IMR-90 (cell line): ENCODE data around the gene C1QTNF1. TPM values are rescaled to one million over a fixed set of nuclear protein-coding genes. Genes with fewer than 3 reads are reported as not detected.

Source experiments
- ATAC-seq: fragments of 200-7000 bp; cut with Tn5 transposase; 2 replicates; pipeline ENCODE4 v1.9.1; 2020; ENCODE audit warnings: low read depth, mild to moderate bottlenecking, moderate library complexity
- BruUV-seq: library from RNA; stranded (reverse); fragments of 400-500 nt; replicated peaks from 2 replicates; lab custom pipeline; 2021; lab: Mats Ljungman, UMichigan
- CTCF ChIA-PET: fragments of 300-600 bp; formaldehyde crosslinking; extraction: SDS; loops from one replicate; lab custom pipeline; 2021; ENCODE audit warnings: antibody characterized with exemption; lab: Yijun Ruan, JAX
- POLR2A ChIA-PET: fragments of 300-600 bp; sonication (Branson Sonifier 250); formaldehyde crosslinking; loops from one replicate; lab custom pipeline; 2022; ENCODE audit warnings: antibody characterized with exemption; ENCODE audit not compliant: unreplicated experiment; lab: Charles Lee
- DNase-seq: peaks from one replicate; pipeline ENCODE4 v3.0.0; 2013
- H2AFZ ChIP-seq: replicated peaks from 2 replicates; pipeline ENCODE3; 2013; ENCODE audit warnings: low read length, mild to moderate bottlenecking; ENCODE audit not compliant: poor library complexity
- H2AK5ac ChIP-seq: 2 replicates; pipeline ENCODE4 v1.6.1; 2013; ENCODE audit warnings: low read depth, low read length, inconsistent platforms
- H2AK9ac ChIP-seq: replicated peaks from 2 replicates; pipeline ENCODE3; 2013; ENCODE audit warnings: mild to moderate bottlenecking, low read depth, low read length, moderate library complexity; ENCODE audit not compliant: poor library complexity
- H2BK120ac ChIP-seq: 2 replicates; pipeline ENCODE4 v1.6.1; 2013; ENCODE audit warnings: low read depth, low read length, inconsistent platforms
- H2BK15ac ChIP-seq: 3 replicates; pipeline ENCODE4 v1.6.1; 2013; ENCODE audit warnings: low read depth, low read length, inconsistent platforms
- H2BK20ac ChIP-seq: 2 replicates; pipeline ENCODE4 v1.6.1; 2013; ENCODE audit warnings: low read depth, mild to moderate bottlenecking, inconsistent platforms, low read length, moderate library complexity
- H2BK5ac ChIP-seq: 2 replicates; pipeline ENCODE4 v1.6.1; 2013; ENCODE audit warnings: mild to moderate bottlenecking, low read depth, low read length, inconsistent platforms; ENCODE audit not compliant: poor library complexity, severe bottlenecking
- H3K14ac ChIP-seq: replicated peaks from 2 replicates; pipeline ENCODE4 v1.6.1; 2013; ENCODE audit warnings: low read depth, low read length, inconsistent platforms
- H3K18ac ChIP-seq: 2 replicates; pipeline ENCODE4 v1.6.1; 2013; ENCODE audit warnings: low read depth, low read length, control low read depth
- H3K23ac ChIP-seq: 2 replicates; pipeline ENCODE4 v1.6.1; 2013; ENCODE audit warnings: low read depth, low read length, inconsistent platforms
- H3K27ac ChIP-seq: 2 replicates; pipeline ENCODE4 v1.5.1; 2013; ENCODE audit warnings: mild to moderate bottlenecking, control low read depth, low read length; ENCODE audit not compliant: insufficient read depth
- H3K27me3 ChIP-seq: 2 replicates; pipeline ENCODE4 v1.6.1; 2013; ENCODE audit warnings: low read length; ENCODE audit not compliant: control insufficient read depth, insufficient read depth
- H3K36me3 ChIP-seq: 2 replicates; pipeline ENCODE4 v1.6.1; 2013; ENCODE audit warnings: low read length, mixed read lengths; ENCODE audit not compliant: control insufficient read depth, insufficient read depth
- H3K4ac ChIP-seq: 2 replicates; pipeline ENCODE4 v1.6.1; 2013; ENCODE audit warnings: low read depth, low read length, inconsistent platforms
- H3K4me1 ChIP-seq: 2 replicates; pipeline ENCODE4 v1.6.1; 2013; ENCODE audit warnings: low read length, mixed read lengths; ENCODE audit not compliant: control insufficient read depth, insufficient read depth
- H3K4me2 ChIP-seq: 2 replicates; pipeline ENCODE4 v1.6.1; 2013; ENCODE audit warnings: low read depth, mild to moderate bottlenecking, control low read depth, low read length, moderate library complexity
- H3K4me3 ChIP-seq: 2 replicates; pipeline ENCODE4 v1.5.1; 2013; ENCODE audit warnings: low read depth, mild to moderate bottlenecking, control low read depth, low read length, moderate library complexity; ENCODE audit not compliant: insufficient read depth
- H3K56ac ChIP-seq: 2 replicates; pipeline ENCODE4 v1.6.1; 2013; ENCODE audit warnings: low read length, inconsistent platforms; ENCODE audit not compliant: insufficient read depth; ENCODE audit errors: extremely low read depth
- H3K79me1 ChIP-seq, 2 experiments: 2 replicates each; pipeline ENCODE4 v1.6.1; 2013; ENCODE audit warnings: low read length in 2 of 2, inconsistent platforms in 1 of 2, low read depth in 1 of 2
- H3K9ac ChIP-seq: 2 replicates; pipeline ENCODE4 v1.6.1; 2013; ENCODE audit warnings: low read depth, low read length, control low read depth
- H3K9me1 ChIP-seq: 2 replicates; pipeline ENCODE4 v1.6.1; 2013; ENCODE audit warnings: low read length, inconsistent platforms; ENCODE audit not compliant: insufficient read depth
- H3K9me3 ChIP-seq: 2 replicates; pipeline ENCODE4 v1.6.1; 2013; ENCODE audit warnings: low read length; ENCODE audit not compliant: control insufficient read depth, insufficient read depth
- H4K20me1 ChIP-seq: 2 replicates; pipeline ENCODE4 v1.6.1; 2013; ENCODE audit warnings: low read length, inconsistent platforms; ENCODE audit not compliant: insufficient read depth
- H4K5ac ChIP-seq: 2 replicates; pipeline ENCODE4 v1.6.1; 2013; ENCODE audit warnings: mild to moderate bottlenecking, low read depth, low read length, control low read depth
- H4K8ac ChIP-seq, 2 experiments: 2 replicates each; pipeline ENCODE4 v1.6.1; 2013; ENCODE audit warnings: low read depth in 2 of 2, low read length in 2 of 2, control low read depth in 1 of 2, inconsistent platforms in 1 of 2
- H4K91ac ChIP-seq: 2 replicates; pipeline ENCODE4 v1.6.1; 2013; ENCODE audit warnings: low read depth, low read length, inconsistent platforms; ENCODE audit not compliant: insufficient read depth
- BHLHE40 ChIP-seq: fragments of 150-350 bp; IDR thresholded peaks from 2 replicates; pipeline ENCODE4 v1.6.1; 2016; ENCODE audit warnings: mild to moderate bottlenecking, low read depth, low read length
- FOS ChIP-seq: fragments of 150-350 bp; IDR thresholded peaks from 2 replicates; pipeline ENCODE4 v1.6.1; 2016; ENCODE audit warnings: low read depth, low read length
- MXI1 ChIP-seq: IDR thresholded peaks from 2 replicates; pipeline ENCODE4 v1.6.1; 2012; ENCODE audit warnings: low read depth, mild to moderate bottlenecking, low read length, moderate library complexity, borderline replicate concordance
- POLR2A ChIP-seq: IDR thresholded peaks from 2 replicates; pipeline ENCODE4 v1.6.1; 2012; ENCODE audit warnings: mild to moderate bottlenecking, low read depth, low read length
- RAD21 ChIP-seq: IDR thresholded peaks from 2 replicates; pipeline ENCODE4 v1.6.1; 2012; ENCODE audit warnings: low read length, improper control_type of control experiment
- RFX5 ChIP-seq: IDR thresholded peaks from 2 replicates; pipeline ENCODE4 v1.8.0; 2012; ENCODE audit warnings: low read depth, mild to moderate bottlenecking, low read length, moderate library complexity
- SMC3 ChIP-seq: fragments of 150-350 bp; IDR thresholded peaks from 2 replicates; pipeline ENCODE4 v1.6.1; 2016; ENCODE audit warnings: low read depth, mild to moderate bottlenecking, antibody characterized with exemption, low read length, moderate library complexity
- WGBS, 2 experiments: methylation state at CpG; one replicate each; pipeline versions ENCODE4 v1.1.5 to v1.1.7; 2013; ENCODE audit warnings: missing lambda C conversion rate in 2 of 2; ENCODE audit not compliant: insufficient read length in 1 of 2; ENCODE audit errors: extremely low coverage in 2 of 2; 5-methylcytosine and 5-hydroxymethylcytosine counted together
- dilution Hi-C: fragments of 300-500 bp; cut with HindIII; formaldehyde crosslinking; loops from one replicate; pipeline ENCODE4 v1.14.3; 2018; ENCODE audit warnings: low sequenced_read_pairs; ENCODE audit not compliant: unreplicated experiment
- in situ Hi-C: fragments of 300-500 bp; cut with MboI; formaldehyde crosslinking; loops from 3 replicates; pipeline ENCODE4 v1.14.3; 2019; ENCODE audit warnings: low sequenced_read_pairs, inconsistent platforms, mixed read lengths
- intact Hi-C: fragments of 100-400 bp; cut with micrococcal nuclease; formaldehyde crosslinking; loops from 2 replicates; pipeline ENCODE4 v1.10.0; 2022
- polyA plus RNA-seq, 3 experiments: library from polyadenylated mRNA; depleted of rRNA; stranded (reverse); fragments of >200 nt; gene quantifications; 2 replicates each; pipeline ENCODE4 v1.2.3, GENCODE V29; 2012; ENCODE audit warnings: low replicate concordance in 1 of 3
- total RNA-seq: library from RNA; depleted of rRNA; stranded (reverse); fragments of >200 nt; gene quantifications from 2 replicates; pipeline ENCODE4 v1.2.3, GENCODE V29; 2012
- TF ChIP-seq, protein P1 (sequence below): fragments of 150-350 bp; IDR thresholded peaks from 2 replicates; pipeline ENCODE4 v1.6.1; 2017; ENCODE audit warnings: mild to moderate bottlenecking, antibody characterized with exemption, low read length, low read depth

The C1QTNF1 gene
- total and polyA plus RNA-seq, 2 of the 4 experiments (the other 2 are of a cell fraction) = 3.4 to 8.4 TPM

- no peak for TF ChIP-seq FOS
- TF ChIP-seq MXI1 = no peak
- TF ChIP-seq SMC3 = no peak
- TF ChIP-seq RFX5 = no peak
- TF ChIP-seq, protein P1, sequence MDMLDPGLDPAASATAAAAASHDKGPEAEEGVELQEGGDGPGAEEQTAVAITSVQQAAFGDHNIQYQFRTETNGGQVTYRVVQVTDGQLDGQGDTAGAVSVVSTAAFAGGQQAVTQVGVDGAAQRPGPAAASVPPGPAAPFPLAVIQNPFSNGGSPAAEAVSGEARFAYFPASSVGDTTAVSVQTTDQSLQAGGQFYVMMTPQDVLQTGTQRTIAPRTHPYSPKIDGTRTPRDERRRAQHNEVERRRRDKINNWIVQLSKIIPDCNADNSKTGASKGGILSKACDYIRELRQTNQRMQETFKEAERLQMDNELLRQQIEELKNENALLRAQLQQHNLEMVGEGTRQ = no peak
- no peak for TF ChIP-seq BHLHE40
- TF ChIP-seq POLR2A = no peak
- no peak for TF ChIP-seq RAD21
- CTCF ChIA-PET = interaction anchor here (0.9 kb wide), 1 partner anchor 50 kb away, joined by 3 read pairs; no protein-coding TSS in a partner anchor
Measured at GRCh38 chr17:79077587-79077986, 53.6 kb downstream of the C1QTNF1 start.

More at GRCh38 chr17:79077587-79077986, 53.6 kb downstream of the C1QTNF1 start:
- POLR2A ChIA-PET = no interaction called here
- Histone ChIP-seq H2AFZ (no peak overlapping the region), H2BK5ac (no peak overlapping the region), H3K4ac (no peak overlapping the region), H3K18ac (no peak overlapping the region), H2AK5ac (no peak overlapping the region), H3K4me3 (no peak overlapping the region), H3K36me3 (peaks cover 25% of the 10 kb centered on the region), H3K79me1 (peaks cover 0 to 13% of the 10 kb centered on the region in 2 experiments; a peak in 2 of 4 replicates), H4K5ac (no peak overlapping the region), H2AK9ac (no peak overlapping the region), H4K20me1 (no peaks in the 10 kb centered on the region), H3K27me3 (no peaks in the 10 kb centered on the region; the same call in 1 of the 2 replicates), H3K9me3 (no peaks in the 10 kb centered on the region), H3K9ac (no peak overlapping the region), H4K91ac (no peak overlapping the region), H3K9me1 (no peaks in the 10 kb centered on the region; the same call in 1 of the 2 replicates), H2BK20ac (no peak overlapping the region), H3K23ac (no peak overlapping the region), H3K4me1 (0 out of 2 replicates have a peak, but pooled peaks cover 2% of the 10 kb centered on the region), H3K4me2 (no peak overlapping the region), H2BK15ac (no peak overlapping the region), H3K27ac (no peak overlapping the region), H3K14ac (no peak overlapping the region), H2BK120ac (no peak overlapping the region), H4K8ac (no peak overlapping the region), H3K56ac (no peak overlapping the region)
- no TSS peak for BruUV-seq
- WGBS, 2 experiments = 94% methylated on average over 6 of the region's 12 CpGs; no CpG with 5 or more reads in 1 of the 2 experiments
- ATAC-seq (no peak), DNase-seq (no peak)
- intact Hi-C loops (no loop called here), in situ Hi-C loops (loop anchor here (25.0 kb wide), 1 partner anchor 635 kb away; no protein-coding TSS in a partner anchor), dilution Hi-C loops (no loop called here)
